NK-92 treated with Interleukin-12 subunit alpha and Interleukin-12 subunit beta, amount 100 ng/mL, for 24 hours (cell line): ENCODE measurements around the gene SLC6A1.

Experiments used
- DNase-seq: peaks from one replicate; lab custom pipeline; 2025; lab: John Stamatoyannopoulos, UW

SLC6A1 gene

GRCh38 chr3:10993729-10994065, 1.1 kb downstream of the SLC6A1 start:
- DNase-seq = no peak

GRCh38 chr3:10994306-10994705, 1.8 kb downstream of the SLC6A1 start:
- DNase-seq = no peak

GRCh38 chr3:10995871-10996270, 3.3 kb downstream of the SLC6A1 start:
- no peak for DNase-seq

- DNase-seq = no peak
Measured at GRCh38 chr3:10996345-10997013, 3.9 kb downstream of the SLC6A1 start.

GRCh38 chr3:10997196-10997595, 4.6 kb downstream of the SLC6A1 start:
- no peak for DNase-seq

GRCh38 chr3:10998542-10998941, 6.0 kb downstream of the SLC6A1 start:
- DNase-seq = no peak

- DNase-seq = no peak
Measured at GRCh38 chr3:10999221-11000107, 6.9 kb downstream of the SLC6A1 start.

- no peak for DNase-seq
Measured at GRCh38 chr3:11000528-11000927, 8.0 kb downstream of the SLC6A1 start.

- no peak for DNase-seq
Measured at GRCh38 chr3:11001020-11001657, 8.6 kb downstream of the SLC6A1 start.

- DNase-seq = no peak
Measured at GRCh38 chr3:11001658-11002021, 9.1 kb downstream of the SLC6A1 start.

- no peak for DNase-seq
Measured at GRCh38 chr3:11002371-11002807, 9.8 kb downstream of the SLC6A1 start.

- no peak for DNase-seq
Measured at GRCh38 chr3:11004563-11004962, 12.0 kb downstream of the SLC6A1 start.

- no peak for DNase-seq
Measured at GRCh38 chr3:11005686-11006256, 13.2 kb downstream of the SLC6A1 start.

GRCh38 chr3:11006986-11007933, 14.7 kb downstream of the SLC6A1 start:
- DNase-seq = no peak

- DNase-seq = no peak
Measured at GRCh38 chr3:11009898-11010297, 17.4 kb downstream of the SLC6A1 start.

GRCh38 chr3:11010426-11011165, 18.0 kb downstream of the SLC6A1 start:
- no peak for DNase-seq

- no peak for DNase-seq
Measured at GRCh38 chr3:11014253-11014652, 21.7 kb downstream of the SLC6A1 start.

- DNase-seq = no peak
Measured at GRCh38 chr3:11014752-11015151, 22.2 kb downstream of the SLC6A1 start.

- DNase-seq = no peak
Measured at GRCh38 chr3:11015369-11015768, 22.8 kb downstream of the SLC6A1 start.

- no peak for DNase-seq
Measured at GRCh38 chr3:11016727-11017126, 24.2 kb downstream of the SLC6A1 start.
